Common myeloid progenitor, CD34-positive (primary cell): ENCODE data around the gene RNPS1.

Experiments
- CTCF ChIA-PET: fragments of 350-600 bp; sonication (Branson Sonifier 250); formaldehyde crosslinking; loops from one replicate; lab custom pipeline; 2021; ENCODE audit warnings: antibody characterized with exemption; lab: Charles Lee
- POLR2A ChIA-PET: fragments of 350-600 bp; sonication (Branson Sonifier 250); formaldehyde crosslinking; loops from one replicate; lab custom pipeline; 2021; ENCODE audit warnings: antibody characterized with exemption; lab: Charles Lee
- DNase-seq, 3 donors: peaks; one replicate each; pipeline versions ENCODE4 v3.0.0 to v3.0.0-alpha.2; 2013
- H3K27ac ChIP-seq, 2 experiments: 1 replicate in 1 of 2; 2 replicates in 1 of 2; pipeline ENCODE4 v1.7.0; 2013; ENCODE audit warnings: inconsistent platforms in 2 of 2, low read length in 2 of 2, mild to moderate bottlenecking in 2 of 2, low read depth in 1 of 2, moderate library complexity in 1 of 2; ENCODE audit not compliant: severe bottlenecking in 2 of 2, insufficient read depth in 1 of 2, poor library complexity in 1 of 2
- H3K27me3 ChIP-seq, 5 experiments: replicated peaks in 2 of 5; 1 replicate in 3 of 5; 2 replicates in 2 of 5; pipeline versions ENCODE4 v1.6.1 to v1.7.0; 2013; ENCODE audit warnings: low read length in 4 of 5, mild to moderate bottlenecking in 2 of 5, moderate library complexity in 2 of 5, inconsistent platforms in 1 of 5; ENCODE audit not compliant: insufficient read depth in 5 of 5, control insufficient read depth in 4 of 5
- H3K36me3 ChIP-seq, 4 experiments: 1 replicate in 2 of 4; 2 replicates in 2 of 4; pipeline versions ENCODE4 v1.6.1 to v1.7.0; 2013; ENCODE audit warnings: low read length in 3 of 4, control low read depth in 1 of 4, mild to moderate bottlenecking in 1 of 4; ENCODE audit not compliant: control insufficient read depth in 4 of 4, insufficient read depth in 4 of 4
- H3K4me1 ChIP-seq, 4 experiments: 1 replicate in 3 of 4; 2 replicates in 1 of 4; pipeline versions ENCODE4 v1.6.1 to v1.7.1; 2013; ENCODE audit warnings: low read length in 3 of 4, mild to moderate bottlenecking in 3 of 4, control low read depth in 1 of 4, inconsistent platforms in 1 of 4, moderate library complexity in 1 of 4; ENCODE audit not compliant: control insufficient read depth in 4 of 4, insufficient read depth in 4 of 4; ENCODE audit errors: control extremely low read depth in 1 of 4
- H3K4me3 ChIP-seq, 7 experiments: 1 replicate in 4 of 7; 2 replicates in 3 of 7; pipeline versions ENCODE4 v1.5.1 to v1.7.0; 2013; ENCODE audit warnings: mild to moderate bottlenecking in 7 of 7, low read length in 6 of 7, moderate library complexity in 6 of 7, inconsistent platforms in 2 of 7, low read depth in 2 of 7, control low read depth in 1 of 7; ENCODE audit not compliant: insufficient read depth in 4 of 7, control insufficient read depth in 1 of 7; ENCODE audit errors: extremely low read depth in 1 of 7
- H3K9me3 ChIP-seq, 5 experiments: 1 replicate in 4 of 5; 2 replicates in 1 of 5; pipeline versions ENCODE4 v1.6.1 to v1.7.1; 2013; ENCODE audit warnings: low read length in 4 of 5, mild to moderate bottlenecking in 2 of 5, inconsistent platforms in 1 of 5, low read depth in 1 of 5, moderate library complexity in 1 of 5; ENCODE audit not compliant: control insufficient read depth in 4 of 5, insufficient read depth in 2 of 5; ENCODE audit errors: control extremely low read depth in 1 of 5
- WGBS: methylation state at CpG from one replicate; pipeline ENCODE4 v1.1.5; 2013; ENCODE audit not compliant: insufficient coverage; 5-methylcytosine and 5-hydroxymethylcytosine counted together

The RNPS1 gene

DNA sequence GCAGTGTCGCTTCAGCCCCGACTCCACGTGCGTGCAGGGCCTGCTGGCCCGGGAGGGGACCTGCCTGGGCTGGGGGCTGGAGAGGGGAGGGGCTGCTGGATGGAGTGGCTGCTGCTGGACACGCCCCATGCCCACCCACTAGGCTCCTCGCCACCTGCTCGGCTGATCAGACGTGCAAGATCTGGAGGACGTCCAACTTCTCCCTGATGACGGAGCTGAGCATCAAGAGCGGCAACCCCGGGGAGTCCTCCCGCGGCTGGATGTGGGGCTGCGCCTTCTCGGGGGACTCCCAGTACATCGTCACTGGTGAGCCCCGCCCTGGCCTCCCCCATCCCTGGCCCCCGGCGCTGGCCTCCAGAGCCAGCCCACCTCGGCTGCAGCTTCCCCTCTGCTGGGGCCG lies 59.6 kb downstream of the RNPS1 start:
- H3K36me3 ChIP-seq: peaks cover 6 to 59% (median 36%) of the 10 kb centered on the region in 4 experiments
- H3K27ac ChIP-seq: no peak overlapping the region
- peaks cover 2 to 36% (median 23%) of the 10 kb centered on the region in 4 experiments for H3K4me1 ChIP-seq
- no peaks in the 10 kb centered on the region for H3K9me3 ChIP-seq
- 96% methylated on average over 20 of the region's 23 CpGs for WGBS
- ChIA-PET POLR2A (no interaction called here), CTCF (no interaction called here)
- peaks cover 0 to 3% (median 0%) of the 10 kb centered on the region in 5 experiments for H3K27me3 ChIP-seq
- no peak for DNase-seq
- H3K4me3 ChIP-seq: no peak overlapping the region

DNA sequence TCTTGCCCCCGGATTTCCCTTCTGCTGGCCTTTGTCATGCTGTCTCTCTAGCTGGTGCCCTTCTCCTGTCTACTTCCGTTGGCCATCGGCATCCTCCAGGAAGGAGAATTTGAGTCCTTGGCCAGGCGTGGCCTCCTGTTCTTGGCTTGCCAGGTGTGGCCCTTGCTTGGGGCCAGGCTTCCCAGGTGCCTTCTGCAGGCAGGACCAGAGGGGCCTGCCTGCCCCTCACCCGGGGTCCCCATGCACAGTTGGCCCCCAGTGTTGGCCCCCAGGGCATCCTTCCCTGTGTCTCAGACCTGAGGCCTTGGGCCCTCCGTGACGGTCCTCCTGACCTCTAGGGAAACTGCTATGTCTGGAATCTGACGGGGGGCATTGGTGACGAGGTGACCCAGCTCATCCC lies 60.1 kb downstream of the RNPS1 start:
- ChIA-PET CTCF (no interaction called here), POLR2A (no interaction called here)
- 100% methylated on average over 4 of the region's 9 CpGs for WGBS
- Histone ChIP-seq H3K4me1 (peaks cover 0 to 31% (median 18%) of the 10 kb centered on the region in 4 experiments), H3K36me3 (peaks cover 6 to 55% (median 36%) of the 10 kb centered on the region in 4 experiments), H3K27ac (no peak overlapping the region), H3K9me3 (no peaks in the 10 kb centered on the region), H3K4me3 (no peak overlapping the region), H3K27me3 (no peaks in the 10 kb centered on the region)
- no peak for DNase-seq

DNA sequence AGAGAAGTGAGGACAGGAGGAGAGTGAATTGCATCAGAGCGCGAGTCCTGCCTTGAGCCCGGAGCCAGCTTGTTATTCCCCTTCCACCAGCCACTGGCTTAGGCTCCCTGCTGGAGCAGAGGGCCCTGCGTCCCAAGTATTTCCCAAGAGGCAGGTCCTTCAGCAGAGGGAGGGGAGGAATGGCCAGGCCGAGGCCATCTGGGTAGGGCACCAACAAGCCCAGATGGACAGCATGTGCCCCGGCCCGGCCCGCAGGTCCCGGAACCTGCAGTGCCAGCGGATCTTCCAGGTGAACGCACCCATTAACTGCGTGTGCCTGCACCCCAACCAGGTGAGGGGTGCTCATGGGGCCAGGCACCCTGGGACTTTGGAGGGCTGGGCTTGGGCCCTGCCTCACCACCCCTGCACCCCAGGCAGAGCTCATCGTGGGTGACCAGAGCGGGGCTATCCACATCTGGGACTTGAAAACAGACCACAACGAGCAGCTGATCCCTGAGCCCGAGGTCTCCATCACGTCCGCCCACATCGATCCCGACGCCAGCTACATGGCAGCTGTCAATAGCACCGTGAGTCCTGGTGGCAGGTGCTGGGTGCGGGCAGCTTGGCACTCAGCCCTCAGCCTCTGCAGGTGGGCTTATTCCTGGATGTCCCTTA lies 61.0 kb downstream of the RNPS1 start:
- peaks cover 6 to 46% (median 34%) of the 10 kb centered on the region in 4 experiments for H3K36me3 ChIP-seq
- peak overlapping the region in 1 of 2 experiments; percentile 91 for H3K27ac ChIP-seq
- CTCF ChIA-PET: interaction anchor here (0.7 to 1.7 kb wide), 3 partner anchors 9 to 51 kb away, joined by 3 to 4 read pairs (median 3); partner anchors contain the start of gene TRAF7

DNA sequence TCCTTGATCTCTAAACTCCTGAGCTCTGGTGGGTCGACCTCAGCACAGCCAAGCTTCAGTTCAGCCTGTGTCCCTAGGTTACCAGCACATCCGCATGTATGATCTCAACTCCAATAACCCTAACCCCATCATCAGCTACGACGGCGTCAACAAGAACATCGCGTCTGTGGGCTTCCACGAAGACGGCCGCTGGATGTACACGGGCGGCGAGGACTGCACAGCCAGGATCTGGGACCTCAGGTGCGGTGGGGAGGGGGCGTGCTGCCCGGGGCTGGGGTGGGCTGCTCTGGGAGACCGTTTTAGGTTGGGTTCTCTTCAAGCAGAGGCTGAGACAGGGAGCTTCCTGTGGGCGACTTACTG lies 61.5 kb downstream of the RNPS1 start:
- CTCF ChIA-PET: interaction anchor here (0.7 to 1.7 kb wide), 2 partner anchors 19 to 51 kb away, joined by 3 to 4 read pairs; partner anchors contain the start of gene TRAF7

More for the DNA sequence above, 61.0 kb downstream of the RNPS1 start:
- POLR2A ChIA-PET: no interaction called here
- Histone ChIP-seq H3K4me1 (peaks cover 0 to 22% (median 14%) of the 10 kb centered on the region in 4 experiments), H3K4me3 (no peak overlapping the region), H3K9me3 (no peaks in the 10 kb centered on the region), H3K27me3 (no peaks in the 10 kb centered on the region)
- 97% methylated on average over 21 of the region's 23 CpGs for WGBS
- no peak for DNase-seq

DNA sequence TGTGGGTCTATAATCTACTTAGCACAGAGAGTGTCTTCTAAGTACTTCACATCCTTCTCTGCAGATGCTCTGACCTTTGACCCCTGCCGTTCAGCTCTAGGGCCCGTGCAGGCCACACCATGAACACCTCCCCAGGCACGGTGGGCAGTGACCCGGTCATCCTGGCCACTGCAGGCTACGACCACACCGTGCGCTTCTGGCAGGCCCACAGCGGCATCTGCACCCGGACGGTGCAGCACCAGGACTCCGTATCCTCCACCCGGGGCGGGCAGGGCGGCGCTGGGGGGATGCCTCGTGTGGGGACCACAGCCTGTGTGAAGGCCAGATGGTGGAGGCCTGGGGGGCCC lies 62.0 kb downstream of the RNPS1 start:
- H3K4me1 ChIP-seq: peaks cover 0 to 21% (median 14%) of the 10 kb centered on the region in 4 experiments
- peak overlapping the region in 1 of 2 experiments; percentile 91 for H3K27ac ChIP-seq
- 15% methylated on average over 8 of the region's 16 CpGs for WGBS
- H3K4me3 ChIP-seq: peak overlapping the region; percentile 79 to 99 (median 89)
- H3K36me3 ChIP-seq: peaks cover 6 to 42% (median 32%) of the 10 kb centered on the region in 4 experiments
- H3K9me3 ChIP-seq: no peaks in the 10 kb centered on the region
- ChIA-PET POLR2A (interaction anchor here (1.3 to 1.8 kb wide), 2 partner anchors 9 to 50 kb away, joined by 3 to 5 read pairs; partner anchors contain the start of genes PGP and TRAF7), CTCF (interaction anchor here (0.7 to 1.7 kb wide), 2 partner anchors 19 to 50 kb away, joined by 3 to 4 read pairs; partner anchors contain the start of gene TRAF7)
- DNase-seq: no peak
- H3K27me3 ChIP-seq: no peaks in the 10 kb centered on the region

More for the DNA sequence above, 61.5 kb downstream of the RNPS1 start:
- no peaks in the 10 kb centered on the region for H3K27me3 ChIP-seq
- no peak for DNase-seq
- 93% methylated on average over 16 of the region's 18 CpGs for WGBS
- peaks cover 6 to 42% (median 32%) of the 10 kb centered on the region in 4 experiments for H3K36me3 ChIP-seq
- POLR2A ChIA-PET: interaction anchor here (1.8 kb wide), 1 partner anchor 8 kb away, joined by 5 read pairs; the partner anchor contains the start of gene PGP
- peaks cover 0 to 21% (median 14%) of the 10 kb centered on the region in 4 experiments for H3K4me1 ChIP-seq
- no peaks in the 10 kb centered on the region for H3K9me3 ChIP-seq
- peak overlapping the region in 1 of 2 experiments; percentile 91 for H3K27ac ChIP-seq
- H3K4me3 ChIP-seq: peak overlapping the region in 5 of 7 experiments; percentile 84 to 99 (median 89)

DNA sequence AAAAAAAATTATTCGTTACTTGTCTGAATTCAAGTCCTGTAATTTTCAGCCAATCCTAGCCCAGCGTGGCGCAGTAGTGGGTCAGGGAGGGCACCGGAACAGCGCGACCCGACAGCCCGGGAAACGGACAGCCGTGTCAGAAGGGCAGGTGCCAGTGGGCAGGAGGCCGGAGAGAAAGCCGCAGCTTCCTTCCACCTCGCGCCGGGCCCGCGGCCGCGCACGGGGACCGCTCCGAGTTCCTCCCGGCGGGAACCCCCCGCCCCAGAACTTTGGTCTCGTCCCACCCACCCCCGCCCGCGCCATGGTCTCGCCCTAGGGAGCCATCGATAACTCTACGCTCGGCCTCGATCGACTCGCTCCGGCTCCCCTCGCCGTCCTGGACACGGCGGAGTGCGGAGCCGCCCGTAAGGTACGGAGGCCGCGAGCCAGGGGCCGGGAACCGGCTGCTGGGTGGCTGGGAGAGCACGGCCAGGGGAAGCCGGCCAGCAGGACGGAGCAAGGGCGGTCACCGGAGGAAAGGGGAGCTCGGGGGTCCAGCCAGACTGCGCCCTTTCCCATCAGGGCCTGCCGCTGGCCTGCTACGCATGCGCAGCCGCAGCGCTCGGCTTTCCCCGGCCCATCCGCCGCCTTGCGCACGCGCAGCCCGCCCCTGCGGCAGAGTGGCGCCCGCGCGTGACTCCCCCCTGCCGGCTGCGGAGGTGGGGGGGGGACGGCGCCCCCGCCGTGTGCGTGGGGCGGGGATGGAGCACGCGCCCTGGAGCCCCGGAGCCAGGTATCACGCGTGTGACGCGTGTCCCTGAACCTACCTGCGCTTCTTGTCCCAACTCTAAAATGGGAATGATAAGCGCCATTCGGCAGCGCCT lies 62.6 kb downstream of the RNPS1 start, which contains the start of gene MLST8:
Gene MLST8, plus strand, starts transcription at position 351 of the 863 bp plus-strand sequence. CDS start 632 bp downstream, outside the sequence.
- DNase-seq: peak; percentile 91 to 95 (median 94)
- WGBS: 0% methylated on average over 73 of the region's 93 CpGs
- Histone ChIP-seq H3K4me3 (peak within 1 kb of the TSS; percentile 79 to 99 (median 89)), H3K4me1 (peaks cover 0 to 21% (median 14%) of the 10 kb centered on the region in 4 experiments), H3K27me3 (peaks cover 0 to 2% (median 0%) of the 10 kb centered on the region in 5 experiments), H3K36me3 (peaks cover 6 to 37% (median 31%) of the 10 kb centered on the region in 4 experiments), H3K27ac (peak within 1 kb of the TSS; percentile 66 to 91), H3K9me3 (no peaks in the 10 kb centered on the region)
- POLR2A ChIA-PET: interaction anchor here (0.7 to 1.8 kb wide), 3 partner anchors 9 to 240 kb away, joined by 3 to 5 read pairs (median 3); partner anchors contain the start of genes PGP and TRAF7
- CTCF ChIA-PET: interaction anchor here (1.7 kb wide), 1 partner anchor 50 kb away, joined by 4 read pairs; the partner anchor contains the start of gene TRAF7
